Prostate gland (tissue), 2 donors: ENCODE data around the gene NCOA1.

Experiments
- POLR2A ChIP-seq: fragments of 450-650 bp; IDR thresholded peaks from one replicate; pipeline ENCODE4 v1.6.1; 2016; ENCODE audit warnings: antibody characterized with exemption, mild to moderate bottlenecking
- TF ChIP-seq, protein P1 (sequence below), 4 experiments: fragments of 200-600 bp in 2 of 4; fragments of 450-650 bp in 2 of 4; sonication (generic) in 2 of 4; IDR thresholded peaks; 1 replicate in 3 of 4; 2 replicates in 1 of 4; pipeline ENCODE4 v1.5.1; 2016 to 2019; ENCODE audit warnings: antibody characterized with exemption in 4 of 4, mild to moderate bottlenecking in 2 of 4, moderate library complexity in 2 of 4

GRCh38 chr2:24620936-24621335 lies 129.9 kb downstream of the NCOA1 start:
- no peak for TF ChIP-seq POLR2A
- TF ChIP-seq, protein P1, sequence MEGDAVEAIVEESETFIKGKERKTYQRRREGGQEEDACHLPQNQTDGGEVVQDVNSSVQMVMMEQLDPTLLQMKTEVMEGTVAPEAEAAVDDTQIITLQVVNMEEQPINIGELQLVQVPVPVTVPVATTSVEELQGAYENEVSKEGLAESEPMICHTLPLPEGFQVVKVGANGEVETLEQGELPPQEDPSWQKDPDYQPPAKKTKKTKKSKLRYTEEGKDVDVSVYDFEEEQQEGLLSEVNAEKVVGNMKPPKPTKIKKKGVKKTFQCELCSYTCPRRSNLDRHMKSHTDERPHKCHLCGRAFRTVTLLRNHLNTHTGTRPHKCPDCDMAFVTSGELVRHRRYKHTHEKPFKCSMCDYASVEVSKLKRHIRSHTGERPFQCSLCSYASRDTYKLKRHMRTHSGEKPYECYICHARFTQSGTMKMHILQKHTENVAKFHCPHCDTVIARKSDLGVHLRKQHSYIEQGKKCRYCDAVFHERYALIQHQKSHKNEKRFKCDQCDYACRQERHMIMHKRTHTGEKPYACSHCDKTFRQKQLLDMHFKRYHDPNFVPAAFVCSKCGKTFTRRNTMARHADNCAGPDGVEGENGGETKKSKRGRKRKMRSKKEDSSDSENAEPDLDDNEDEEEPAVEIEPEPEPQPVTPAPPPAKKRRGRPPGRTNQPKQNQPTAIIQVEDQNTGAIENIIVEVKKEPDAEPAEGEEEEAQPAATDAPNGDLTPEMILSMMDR (IDR thresholded peaks at IDR 0.05), result no peak
